Measurements from ENCODE around the gene CAPN11. TPM values are rescaled to one million over a fixed set of nuclear protein-coding genes. Genes with fewer than 3 reads are reported as not detected.

Gene CAPN11
- total and polyA plus RNA-seq, 7 experiments from 2014 or later, result 0.66 TPM; not detected in 6

GRCh38 chr6:44147256-44147655, 11.4 kb upstream of the CAPN11 start:
- Mint-ChIP-seq H3K27me3 (no peaks in the 10 kb centered on the region), H3K9me3 (no peaks in the 10 kb centered on the region), H3K4me1 (peaks cover 0 to 10% (median 4%) of the 10 kb centered on the region in 7 donors), H3K4me3 (no peak overlapping the region), H3K27ac (no peak overlapping the region), H3K36me3 (peaks cover 0 to 41% (median 7%) of the 10 kb centered on the region in 5 donors)
- no peak overlapping the region for H3K4me3 ChIP-seq (ENCODE audit: low read length)
- no peaks in the 10 kb centered on the region for H3K27me3 ChIP-seq (ENCODE audit: control insufficient read depth in 2 of 2, insufficient read depth in 2 of 2, low read length in 2 of 2)
- ATAC-seq, result no peak
- H3K9me3 ChIP-seq (ENCODE audit: control insufficient read depth in 2 of 3, low read length in 3 of 3), result no peaks in the 10 kb centered on the region
- no peak overlapping the region for H3K27ac ChIP-seq (ENCODE audit: low read depth, low read length)
- peaks cover 0 to 43% (median 6%) of the 10 kb centered on the region in 3 experiments for H3K36me3 ChIP-seq (ENCODE audit: control insufficient read depth in 2 of 3, insufficient read depth in 3 of 3, low read length in 3 of 3)
- ChIA-PET POLR2A (no interaction called here), CTCF (interaction anchor here (0.8 kb wide), 1 partner anchor 51 kb away, joined by 3 read pairs; no protein-coding TSS in a partner anchor)
- DNase-seq, result no peak
- intact Hi-C loops (cut with micrococcal nuclease), result no loop called here
- H3K4me1 ChIP-seq (ENCODE audit: control insufficient read depth in 2 of 2, insufficient read depth in 2 of 2, low read length in 2 of 2), result peaks cover 3 to 8% of the 10 kb centered on the region in 2 donors

DNA sequence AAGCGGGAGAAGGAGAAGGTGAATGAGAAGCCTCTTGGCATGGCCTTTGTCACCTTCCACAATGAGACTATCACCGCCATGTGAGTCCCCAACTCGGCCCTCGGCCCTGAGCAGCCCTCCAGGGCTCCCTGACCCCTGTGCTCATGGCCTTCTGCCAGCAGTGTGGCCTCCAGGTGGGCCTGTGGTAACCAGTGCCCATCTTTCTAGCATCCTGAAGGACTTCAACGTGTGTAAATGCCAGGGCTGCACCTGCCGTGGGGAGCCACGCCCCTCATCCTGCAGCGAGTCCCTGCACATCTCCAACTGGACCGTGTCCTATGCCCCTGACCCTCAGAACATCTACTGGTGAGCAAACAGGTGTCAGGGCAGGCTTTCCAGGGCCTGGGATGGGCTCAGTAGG, 10.3 kb upstream of the CAPN11 start:
- H3K9me3 ChIP-seq (ENCODE audit: control insufficient read depth in 2 of 3, low read length in 3 of 3), result no peaks in the 10 kb centered on the region
- no peaks in the 10 kb centered on the region for H3K27me3 ChIP-seq (ENCODE audit: control insufficient read depth in 2 of 2, insufficient read depth in 2 of 2, low read length in 2 of 2)
- ChIA-PET CTCF (interaction anchor here (0.8 to 1.1 kb wide), 2 partner anchors 52 to 54 kb away, joined by 3 to 4 read pairs; no protein-coding TSS in a partner anchor), POLR2A (no interaction called here)
- H3K27me3 Mint-ChIP-seq, result no peaks in the 10 kb centered on the region
- no peak overlapping the region for H3K27ac Mint-ChIP-seq
- intact Hi-C loops (cut with micrococcal nuclease), result no loop called here
- H3K9me3 Mint-ChIP-seq, result no peaks in the 10 kb centered on the region
- no peak for DNase-seq
- H3K4me3 ChIP-seq (ENCODE audit: low read length), result no peak overlapping the region
- ATAC-seq, result no peak
- no peak overlapping the region for H3K27ac ChIP-seq (ENCODE audit: low read depth, low read length)
- peaks cover 3 to 8% of the 10 kb centered on the region in 2 donors for H3K4me1 ChIP-seq (ENCODE audit: control insufficient read depth in 2 of 2, insufficient read depth in 2 of 2, low read length in 2 of 2)
- peaks cover 0 to 10% (median 4%) of the 10 kb centered on the region in 7 donors for H3K4me1 Mint-ChIP-seq
- H3K36me3 ChIP-seq (ENCODE audit: control insufficient read depth in 2 of 3, insufficient read depth in 3 of 3, low read length in 3 of 3), result peaks cover 0 to 43% (median 6%) of the 10 kb centered on the region in 3 experiments
- H3K36me3 Mint-ChIP-seq, result peaks cover 0 to 37% (median 7%) of the 10 kb centered on the region in 5 donors
- H3K4me3 Mint-ChIP-seq, result no peak overlapping the region

GRCh38 chr6:44149369-44150012, 9.1 kb upstream of the CAPN11 start:
- H3K27me3 Mint-ChIP-seq, result no peaks in the 10 kb centered on the region
- CTCF ChIA-PET, result interaction anchor here (1.1 to 2.6 kb wide), 2 partner anchors 53 to 55 kb away, joined by 4 to 25 read pairs; no protein-coding TSS in a partner anchor
- intact Hi-C loops (cut with micrococcal nuclease), result loop anchor here in 1 of 2 donors (5.0 kb wide), 1 partner anchor 427 kb away; no protein-coding TSS in a partner anchor

DNA sequence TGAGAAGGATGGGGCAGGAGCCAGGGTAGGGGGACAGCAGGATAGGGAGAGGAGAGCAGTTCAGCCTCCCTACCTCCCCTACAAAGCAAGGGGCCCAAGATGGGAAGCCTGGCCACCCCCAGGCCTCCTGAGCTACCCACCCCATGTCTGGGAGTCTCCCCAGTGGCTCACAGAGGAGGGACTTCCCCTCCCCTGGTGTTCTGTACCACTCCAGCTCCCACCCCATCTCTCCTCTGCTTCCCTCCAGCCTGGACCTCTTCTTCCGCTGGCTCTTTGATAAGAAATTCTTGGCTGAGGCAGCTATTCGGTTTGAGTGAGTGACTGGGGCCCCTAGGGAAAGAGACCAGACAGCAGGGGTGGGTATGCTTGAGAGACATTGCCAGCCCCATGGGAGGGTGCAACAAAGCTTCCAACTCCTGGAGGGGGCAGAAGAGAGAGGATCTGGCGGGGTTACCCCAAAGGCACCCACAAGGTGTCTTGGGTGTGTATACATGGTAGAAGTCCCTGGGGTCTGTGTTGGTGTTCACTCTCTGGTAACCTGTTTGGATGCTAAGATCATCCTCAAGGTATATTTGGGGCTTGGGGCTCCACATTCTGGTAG, 8.2 kb upstream of the CAPN11 start:
- no peaks in the 10 kb centered on the region for H3K27me3 Mint-ChIP-seq
- H3K4me3 Mint-ChIP-seq, result no peak overlapping the region
- no peak overlapping the region for H3K27ac Mint-ChIP-seq
- POLR2A ChIA-PET, result interaction anchor here (0.5 to 0.8 kb wide), 2 partner anchors 20 to 41 kb away, joined by 3 to 4 read pairs; no protein-coding TSS in a partner anchor
- no peaks in the 10 kb centered on the region for H3K27me3 ChIP-seq (ENCODE audit: control insufficient read depth in 2 of 2, insufficient read depth in 2 of 2, low read length in 2 of 2)
- CTCF ChIA-PET, result interaction anchor here (2.1 to 2.6 kb wide), 2 partner anchors 50 to 54 kb away, joined by 12 to 25 read pairs; no protein-coding TSS in a partner anchor
- H3K4me3 ChIP-seq (ENCODE audit: low read length), result no peak overlapping the region
- peaks cover 3 to 8% of the 10 kb centered on the region in 2 donors for H3K4me1 ChIP-seq (ENCODE audit: control insufficient read depth in 2 of 2, insufficient read depth in 2 of 2, low read length in 2 of 2)
- ATAC-seq (no peak), DNase-seq (no peak)
- H3K9me3 Mint-ChIP-seq, result no peaks in the 10 kb centered on the region
- no peak overlapping the region for H3K27ac ChIP-seq (ENCODE audit: low read depth, low read length)
- peaks cover 0 to 10% (median 5%) of the 10 kb centered on the region in 7 donors for H3K4me1 Mint-ChIP-seq
- H3K36me3 ChIP-seq (ENCODE audit: control insufficient read depth in 2 of 3, insufficient read depth in 3 of 3, low read length in 3 of 3), result peaks cover 0 to 40% (median 6%) of the 10 kb centered on the region in 3 experiments
- peaks cover 0 to 27% (median 6%) of the 10 kb centered on the region in 5 donors for H3K36me3 Mint-ChIP-seq
- intact Hi-C loops (cut with micrococcal nuclease), result loop anchor here in 1 of 2 donors (5.0 kb wide), 1 partner anchor 428 kb away; no protein-coding TSS in a partner anchor
- H3K9me3 ChIP-seq (ENCODE audit: control insufficient read depth in 2 of 3, low read length in 3 of 3), result no peaks in the 10 kb centered on the region

More at GRCh38 chr6:44149369-44150012, 9.1 kb upstream of the CAPN11 start:
- H3K36me3 Mint-ChIP-seq, result peaks cover 0 to 27% (median 7%) of the 10 kb centered on the region in 5 donors
- DNase-seq, result no peak
- no peak overlapping the region for H3K27ac Mint-ChIP-seq
- Histone ChIP-seq H3K9me3 (ENCODE audit: control insufficient read depth in 2 of 3, low read length in 3 of 3) (no peaks in the 10 kb centered on the region), H3K27ac (ENCODE audit: low read depth, low read length) (no peak overlapping the region), H3K27me3 (ENCODE audit: control insufficient read depth in 2 of 2, insufficient read depth in 2 of 2, low read length in 2 of 2) (no peaks in the 10 kb centered on the region), H3K4me3 (ENCODE audit: low read length) (no peak overlapping the region), H3K36me3 (ENCODE audit: control insufficient read depth in 2 of 3, insufficient read depth in 3 of 3, low read length in 3 of 3) (peaks cover 0 to 40% (median 6%) of the 10 kb centered on the region in 3 experiments), H3K4me1 (ENCODE audit: control insufficient read depth in 2 of 2, insufficient read depth in 2 of 2, low read length in 2 of 2) (peaks cover 3 to 8% of the 10 kb centered on the region in 2 donors)
- ATAC-seq, result no peak
- no peaks in the 10 kb centered on the region for H3K9me3 Mint-ChIP-seq
- H3K4me1 Mint-ChIP-seq, result peaks cover 0 to 10% (median 4%) of the 10 kb centered on the region in 7 donors
- no peak overlapping the region for H3K4me3 Mint-ChIP-seq
- POLR2A ChIA-PET, result no interaction called here

- Histone ChIP-seq H3K4me3 (ENCODE audit: low read length) (no peak overlapping the region), H3K4me1 (ENCODE audit: control insufficient read depth in 2 of 2, insufficient read depth in 2 of 2, low read length in 2 of 2) (peaks cover 3 to 8% of the 10 kb centered on the region in 2 donors), H3K9me3 (ENCODE audit: control insufficient read depth in 2 of 3, low read length in 3 of 3) (no peaks in the 10 kb centered on the region), H3K27ac (ENCODE audit: low read depth, low read length) (no peak overlapping the region), H3K36me3 (ENCODE audit: control insufficient read depth in 2 of 3, insufficient read depth in 3 of 3, low read length in 3 of 3) (peaks cover 0 to 32% (median 0%) of the 10 kb centered on the region in 3 experiments), H3K27me3 (ENCODE audit: control insufficient read depth in 2 of 2, insufficient read depth in 2 of 2, low read length in 2 of 2) (no peaks in the 10 kb centered on the region)
- Mint-ChIP-seq H3K9me3 (no peaks in the 10 kb centered on the region), H3K27ac (peak overlapping the region in 3 of 9 donors; percentile 5 to 43 (median 34)), H3K4me1 (peaks cover 0 to 7% (median 4%) of the 10 kb centered on the region in 7 donors), H3K36me3 (peaks cover 0 to 20% (median 0%) of the 10 kb centered on the region in 5 donors), H3K4me3 (peak overlapping the region in 3 of 10 donors; percentile 30 to 42 (median 34)), H3K27me3 (no peaks in the 10 kb centered on the region)
- ChIA-PET POLR2A (no interaction called here), CTCF (interaction anchor here (0.9 to 2.6 kb wide), 4 partner anchors 13 to 421 kb away, joined by 3 to 25 read pairs (median 8); no protein-coding TSS in a partner anchor)
- intact Hi-C loops (cut with micrococcal nuclease), result loop anchor here (1.0 to 5.0 kb wide), 5 partner anchors 24 to 429 kb away; partner anchors contain the start of genes MRPL14 (in 1 of the 2) and TMEM63B (in 1 of the 2)
- DNase-seq (peak; percentile 63 to 88 (median 73)), ATAC-seq (peak; percentile 94)
Measured at GRCh38 chr6:44151348-44152108, 7.1 kb upstream of the CAPN11 start.

GRCh38 chr6:44152109-44152461, 6.5 kb upstream of the CAPN11 start:
- peaks cover 0 to 7% (median 4%) of the 10 kb centered on the region in 7 donors for H3K4me1 Mint-ChIP-seq
- H3K27ac ChIP-seq (ENCODE audit: low read depth, low read length), result no peak overlapping the region
- H3K36me3 Mint-ChIP-seq, result peaks cover 0 to 15% (median 0%) of the 10 kb centered on the region in 5 donors
- H3K9me3 ChIP-seq (ENCODE audit: control insufficient read depth in 2 of 3, low read length in 3 of 3), result no peaks in the 10 kb centered on the region
- POLR2A ChIA-PET, result no interaction called here
- H3K9me3 Mint-ChIP-seq, result no peaks in the 10 kb centered on the region
- peak overlapping the region in 1 of 9 donors; percentile 43 for H3K27ac Mint-ChIP-seq
- H3K27me3 Mint-ChIP-seq, result no peaks in the 10 kb centered on the region
- DNase-seq (no peak), ATAC-seq (no peak)
- peak overlapping the region in 1 of 10 donors; percentile 42 for H3K4me3 Mint-ChIP-seq
- H3K27me3 ChIP-seq (ENCODE audit: control insufficient read depth in 2 of 2, insufficient read depth in 2 of 2, low read length in 2 of 2), result no peaks in the 10 kb centered on the region
- CTCF ChIA-PET, result interaction anchor here (1.3 to 3.5 kb wide), 5 partner anchors 37 to 421 kb away, joined by 3 to 25 read pairs (median 12); no protein-coding TSS in a partner anchor
- H3K36me3 ChIP-seq (ENCODE audit: control insufficient read depth in 2 of 3, insufficient read depth in 3 of 3, low read length in 3 of 3), result peaks cover 0 to 27% (median 0%) of the 10 kb centered on the region in 3 experiments
- peaks cover 3 to 8% of the 10 kb centered on the region in 2 donors for H3K4me1 ChIP-seq (ENCODE audit: control insufficient read depth in 2 of 2, insufficient read depth in 2 of 2, low read length in 2 of 2)
- intact Hi-C loops (cut with micrococcal nuclease), result loop anchor here (1.0 to 5.0 kb wide), 3 partner anchors 52 to 430 kb away; no protein-coding TSS in a partner anchor
- H3K4me3 ChIP-seq (ENCODE audit: low read length), result no peak overlapping the region

Data from naive thymus-derived CD4-positive, alpha-beta T cell (primary cell).